GM18951 (cell line): ENCODE measurements around the gene ADRA2C.
"Not testable (repeated sequence)": the region's sequence is repeated elsewhere in the genome, so short reads cannot be mapped to it uniquely, and the experiment has no call there.

ENCODE experiments used
- POLR2A ChIP-seq: IDR thresholded peaks from 4 replicates; pipeline ENCODE4 v1.6.1; 2011; ENCODE audit warnings: mild to moderate bottlenecking; ENCODE audit not compliant: insufficient read length, insufficient read depth; ENCODE audit errors: extremely low read depth
- in situ Hi-C: fragments of 300-500 bp; cut with MboI; formaldehyde crosslinking; loops from one replicate; pipeline ENCODE4 v1.12.0; 2022; ENCODE audit warnings: low sequenced_read_pairs, mixed read lengths, inconsistent platforms; ENCODE audit not compliant: unreplicated experiment

ADRA2C gene

GRCh38 chr4:3805026-3805425, 38.8 kb downstream of the ADRA2C start:
- in situ Hi-C loops = no loop called here

GRCh38 chr4:3805731-3806130, 39.5 kb downstream of the ADRA2C start:
- TF ChIP-seq POLR2A = no peak
- in situ Hi-C loops = no loop called here

More at GRCh38 chr4:3805026-3805425, 38.8 kb downstream of the ADRA2C start:
- TF ChIP-seq POLR2A = no peak

- TF ChIP-seq POLR2A = no peak
- in situ Hi-C loops = no loop called here
Measured at GRCh38 chr4:3807311-3807710, 41.1 kb downstream of the ADRA2C start.

GRCh38 chr4:3807822-3808496, 41.8 kb downstream of the ADRA2C start:
- no peak for TF ChIP-seq POLR2A
- in situ Hi-C loops = no loop called here

- in situ Hi-C loops = no loop called here
- TF ChIP-seq POLR2A = no peak
Measured at GRCh38 chr4:3808597-3808996, 42.4 kb downstream of the ADRA2C start.

- in situ Hi-C loops = no loop called here
- no peak for TF ChIP-seq POLR2A
Measured at GRCh38 chr4:3809028-3809427, 42.8 kb downstream of the ADRA2C start.

GRCh38 chr4:3809451-3810110, 43.4 kb downstream of the ADRA2C start:
- in situ Hi-C loops = no loop called here

GRCh38 chr4:3810111-3810680, 44.0 kb downstream of the ADRA2C start:
- no peak for TF ChIP-seq POLR2A
- in situ Hi-C loops = no loop called here

More at GRCh38 chr4:3809451-3810110, 43.4 kb downstream of the ADRA2C start:
- no peak for TF ChIP-seq POLR2A

- in situ Hi-C loops = no loop called here
- TF ChIP-seq POLR2A = no peak
Measured at GRCh38 chr4:3810796-3811485, 44.8 kb downstream of the ADRA2C start.

GRCh38 chr4:3811621-3812020, 45.4 kb downstream of the ADRA2C start:
- TF ChIP-seq POLR2A = no peak
- in situ Hi-C loops = no loop called here

- no peak for TF ChIP-seq POLR2A
- in situ Hi-C loops = no loop called here
Measured at GRCh38 chr4:3812211-3812934, 46.2 kb downstream of the ADRA2C start.

- in situ Hi-C loops = no loop called here
- TF ChIP-seq POLR2A = no peak
Measured at GRCh38 chr4:3813151-3814052, 47.2 kb downstream of the ADRA2C start.

- in situ Hi-C loops = no loop called here
- no peak for TF ChIP-seq POLR2A
Measured at GRCh38 chr4:3814053-3814570, 47.9 kb downstream of the ADRA2C start.

- in situ Hi-C loops = not testable (repeated sequence)
Measured at GRCh38 chr4:3814838-3815237, 48.7 kb downstream of the ADRA2C start.
